DMS114 treated with DMSO at 0.1 percent for 48 hours (cell line): ENCODE measurements around the gene SPANXB1.
"Not testable (repeated sequence)": the region's sequence is repeated elsewhere in the genome, so short reads cannot be mapped to it uniquely, and the experiment has no call there.

Experiments used
- DNase-seq: peaks from one replicate; lab custom pipeline; 2025; ENCODE audit not compliant: unreplicated experiment; lab: John Stamatoyannopoulos, UW

The SPANXB1 gene

GRCh38 chrX:141002568-141002967 lies at the start of gene SPANXB1:
TSS of gene SPANXB1 (plus strand) at chrX:141002594. CDS start at chrX:141002694, 100 bp downstream.
- not testable (repeated sequence) for DNase-seq

- DNase-seq: no peak
These were observed 35.4 kb upstream of the SPANXB1 start for GRCh38 chrX:140967036-140967435.

DNA sequence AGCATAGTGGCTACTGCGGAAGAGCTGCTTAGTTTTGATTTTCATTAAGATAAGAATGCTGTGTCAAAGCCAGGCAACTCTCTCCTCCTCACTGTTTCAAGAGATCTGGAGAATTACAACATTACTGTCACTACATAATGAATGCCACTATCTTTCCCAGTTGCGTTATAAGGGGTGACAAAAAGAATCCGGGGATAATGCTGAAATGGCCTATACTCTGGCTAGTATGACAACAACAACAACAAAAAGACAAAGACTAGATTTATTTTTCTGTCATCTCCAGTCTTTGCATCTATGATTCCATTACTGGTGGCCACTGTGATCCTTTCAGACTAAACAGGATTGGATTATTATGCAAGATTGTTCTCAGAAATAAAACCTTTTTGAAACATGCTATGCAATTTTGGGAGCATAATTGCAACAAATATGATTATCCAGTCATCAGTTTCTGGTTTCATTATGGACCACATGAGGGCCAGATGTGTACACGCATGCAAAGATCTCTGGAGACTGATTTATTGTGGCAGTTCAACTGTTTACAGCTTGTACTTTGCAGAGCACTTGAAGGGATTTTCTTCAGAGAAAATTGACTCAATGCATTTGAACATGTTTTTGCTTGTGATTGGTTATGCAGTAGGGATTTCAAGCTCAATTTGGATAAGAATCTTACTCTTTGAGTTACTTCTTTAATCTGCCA lies 31.1 kb upstream of the SPANXB1 start:
- DNase-seq: no peak

- DNase-seq: no peak
These were observed 26.9 kb upstream of the SPANXB1 start for GRCh38 chrX:140975472-140975871.

- DNase-seq: no peak
These were observed 22.1 kb upstream of the SPANXB1 start for GRCh38 chrX:140980271-140980670.

- DNase-seq: no peak
These were observed 18.7 kb upstream of the SPANXB1 start for GRCh38 chrX:140983730-140984129.

DNA sequence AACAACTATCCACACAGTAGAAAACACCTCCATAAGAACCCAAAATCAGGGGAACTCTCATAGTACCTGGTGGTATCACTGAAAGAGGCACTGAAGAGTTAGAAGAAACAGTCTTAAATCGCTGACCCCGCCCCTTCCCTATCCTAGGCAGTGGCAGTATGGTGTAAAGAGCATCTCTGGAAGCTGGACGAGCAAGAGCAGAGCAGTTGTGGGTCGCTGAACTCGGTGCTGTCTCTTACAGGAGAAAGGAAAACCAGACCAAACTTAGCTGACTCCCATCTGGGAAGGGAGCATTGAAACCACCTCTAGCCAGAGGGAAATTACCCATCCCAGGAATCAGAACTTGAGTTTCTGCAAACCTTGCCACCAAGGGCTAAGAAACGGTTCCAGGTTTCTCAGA lies 2.8 kb downstream of the SPANXB1 start:
- not testable (repeated sequence) for DNase-seq

GRCh38 chrX:141044246-141044645 lies 41.9 kb downstream of the SPANXB1 start:
- not testable (repeated sequence) for DNase-seq

- not testable (repeated sequence) for DNase-seq
These were observed 47.5 kb downstream of the SPANXB1 start for GRCh38 chrX:141049878-141050277.

DNA sequence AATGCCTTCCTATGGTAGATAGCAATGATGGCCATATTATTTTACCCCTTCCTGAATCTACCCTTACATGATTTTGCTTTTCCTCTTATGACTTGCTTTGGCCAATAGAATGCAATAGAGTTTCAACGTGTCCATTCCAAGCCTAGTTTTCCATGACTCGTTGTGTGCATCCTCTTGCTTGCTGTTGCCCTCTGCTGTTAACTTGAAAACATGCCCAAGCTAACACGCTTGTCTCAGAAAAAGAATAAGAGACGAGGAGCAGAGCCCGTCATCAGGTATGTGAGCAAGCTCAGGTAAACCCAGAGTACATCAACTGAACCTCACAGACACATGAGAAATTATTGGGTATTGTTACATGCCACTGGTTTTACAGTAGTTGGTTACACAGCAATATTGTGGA lies 49.7 kb downstream of the SPANXB1 start:
- not testable (repeated sequence) for DNase-seq
